ENCODE results near the gene EYS. TPM values are rescaled to one million over a fixed set of nuclear protein-coding genes. Genes with fewer than 3 reads are reported as not detected.

Gene EYS
- total and polyA plus RNA-seq, 2 of the 13 experiments (the other 11 are each of a cell fraction or from before 2014, with no cell fraction given), result 0.04 to 0.07 TPM

- no peak for TF ChIP-seq POLR2AphosphoS5 (IDR thresholded peaks at IDR 0.05; ENCODE audit: low read depth, low read length)
- TF ChIP-seq CSRNP2 (CRISPR knock-in tag; conservative IDR thresholded peaks at IDR 0.05; ENCODE audit: low read depth), result no peak
- TF ChIP-seq SKI (IDR thresholded peaks at IDR 0.05; ENCODE audit: partially characterized antibody), result no peak
- no peak for TF ChIP-seq ZNF761 (CRISPR knock-in tag; conservative IDR thresholded peaks at IDR 0.05)
- TF ChIP-seq ATF1 (CRISPR knock-in tag; IDR thresholded peaks at IDR 0.05), result no peak
- no peak for TF ChIP-seq GABPA (IDR thresholded peaks at IDR 0.05; ENCODE audit: low read depth, low read length)
- TF ChIP-seq GABPA (CRISPR knock-in tag; IDR thresholded peaks at IDR 0.05; ENCODE audit: low read depth), result no peak
- no peak for TF ChIP-seq ZHX2 (IDR thresholded peaks at IDR 0.05; ENCODE audit: low read depth)
- TF ChIP-seq ZHX2 (CRISPR knock-in tag; IDR thresholded peaks at IDR 0.05; ENCODE audit: borderline replicate concordance), result no peak
- peak; percentile 47; the same call in 1 of the 2 replicates for TF ChIP-seq HHEX (CRISPR knock-in tag; IDR thresholded peaks at IDR 0.05)
- TF ChIP-seq SIN3B (IDR thresholded peaks at IDR 0.05; ENCODE audit: low read length), result no peak
- TF ChIP-seq TAF15 (IDR thresholded peaks at IDR 0.05; ENCODE audit: low read depth, low read length, poor library complexity, severe bottlenecking), result no peak
- no peak for TF ChIP-seq ZNF275 (CRISPR knock-in tag; IDR thresholded peaks at IDR 0.05; ENCODE audit: borderline replicate concordance)
- TF ChIP-seq RXRA (CRISPR knock-in tag; IDR thresholded peaks at IDR 0.05), result no peak; the same call in 1 of the 2 replicates
- TF ChIP-seq ZNF274 (CRISPR knock-in tag; IDR thresholded peaks at IDR 0.05), result no peak
- TF ChIP-seq ATF6 (CRISPR knock-in tag; conservative IDR thresholded peaks at IDR 0.05), result no peak
- peak; percentile 53 for TF ChIP-seq BCL6 (CRISPR knock-in tag; IDR thresholded peaks at IDR 0.05)
- TF ChIP-seq NCOA2 (CRISPR knock-in tag; IDR thresholded peaks at IDR 0.05), result peak; percentile 71
- TF ChIP-seq CCDC6 (CRISPR knock-in tag; IDR thresholded peaks at IDR 0.05), result no peak
- no peak for TF ChIP-seq ZZZ3 (CRISPR knock-in tag; IDR thresholded peaks at IDR 0.05; ENCODE audit: borderline replicate concordance)
These were observed 1765.1 kb downstream of the EYS start (continued) for GRCh38 chr6:63941747-63942470.

Measured in HepG2 (cell line).